Astrocyte of the spinal cord (primary cell): ENCODE data around the gene HOMER1.
A peak's percentile ranks its signal among the peaks of the same experiment; 100 is the strongest.

Experiments
- DNase-seq: peaks from one replicate; pipeline ENCODE4 v3.0.0; 2011; ENCODE audit warnings: low read depth, low spot score
- H3K4me3 ChIP-seq: 2 replicates; pipeline ENCODE4 v1.5.1; 2011; ENCODE audit warnings: low read depth, mild to moderate bottlenecking, low read length, moderate library complexity
- CTCF ChIP-seq: IDR thresholded peaks from 2 replicates; pipeline ENCODE4 v1.5.1; 2012; ENCODE audit warnings: low read depth, mild to moderate bottlenecking, low read length, inconsistent platforms
- in situ Hi-C: cut with HindIII; loops from 2 replicates; pipeline ENCODE4 v1.10.0; 2017; ENCODE audit warnings: low sequenced_read_pairs

HOMER1 gene

GRCh38 chr5:79378510-79379186 is 135.3 kb downstream of the HOMER1 start:
- H3K4me3 ChIP-seq = no peak overlapping the region
- no peak for TF ChIP-seq CTCF
- in situ Hi-C loops = no loop called here
- no peak for DNase-seq

GRCh38 chr5:79357398-79357797 is 156.5 kb downstream of the HOMER1 start:
- in situ Hi-C loops = no loop called here
- DNase-seq = no peak
- TF ChIP-seq CTCF = no peak
- H3K4me3 ChIP-seq = no peak overlapping the region

GRCh38 chr5:79349881-79350280 is 164.1 kb downstream of the HOMER1 start:
- in situ Hi-C loops = no loop called here
- TF ChIP-seq CTCF = no peak
- H3K4me3 ChIP-seq = no peak overlapping the region
- DNase-seq = no peak

GRCh38 chr5:79349047-79349446 is 164.9 kb downstream of the HOMER1 start:
- in situ Hi-C loops = no loop called here
- DNase-seq = no peak
- no peak overlapping the region for H3K4me3 ChIP-seq
- no peak for TF ChIP-seq CTCF

- peak; percentile 63 for DNase-seq
- no peak for TF ChIP-seq CTCF
- no peak overlapping the region for H3K4me3 ChIP-seq
- in situ Hi-C loops = no loop called here
Measured at GRCh38 chr5:79346420-79346824, 167.5 kb downstream of the HOMER1 start.

- no peak overlapping the region for H3K4me3 ChIP-seq
- in situ Hi-C loops = no loop called here
- TF ChIP-seq CTCF = no peak
- DNase-seq = no peak
Measured at GRCh38 chr5:79333852-79334557, 179.9 kb downstream of the HOMER1 start.
